ENCODE measurements around the gene BCL6B.

BCL6B gene

GRCh38 chr17:7042501-7043181, 19.8 kb downstream of the BCL6B start:
- no peak for TF ChIP-seq CTCF (IDR thresholded peaks at IDR 0.05; ENCODE audit: control insufficient read depth, extremely low read depth, insufficient read depth)
- DNase-seq (ENCODE audit: low read depth) = no peak
- no peak overlapping the region for H3K4me3 ChIP-seq (ENCODE audit: low read depth, low read length)

- no peak for TF ChIP-seq CTCF (IDR thresholded peaks at IDR 0.05; ENCODE audit: control insufficient read depth, extremely low read depth, insufficient read depth)
- H3K4me3 ChIP-seq (ENCODE audit: low read depth, low read length) = no peak overlapping the region
- no peak for DNase-seq (ENCODE audit: low read depth)
These were observed 20.3 kb downstream of the BCL6B start for GRCh38 chr17:7043182-7043496.

- no peak within 1 kb of the TSS for H3K4me3 ChIP-seq (ENCODE audit: low read depth, low read length)
- TF ChIP-seq CTCF (IDR thresholded peaks at IDR 0.05; ENCODE audit: control insufficient read depth, extremely low read depth, insufficient read depth) = no peak
- DNase-seq (ENCODE audit: low read depth) = no peak
These were observed 20.8 kb downstream of the BCL6B start, which contains the start of gene SLC16A11 for GRCh38 chr17:7043497-7044198. Gene SLC16A11, minus strand, starts transcription at chr17:7044092. Its CDS starts 579 bp downstream, at chr17:7043513.

GRCh38 chr17:7045492-7046126, 22.8 kb downstream of the BCL6B start:
- H3K4me3 ChIP-seq (ENCODE audit: low read depth, low read length) = peak overlapping the region; percentile 54
- DNase-seq (ENCODE audit: low read depth) = peak; percentile 73
- peak; percentile 83 for TF ChIP-seq CTCF (IDR thresholded peaks at IDR 0.05; ENCODE audit: control insufficient read depth, extremely low read depth, insufficient read depth)

GRCh38 chr17:7046127-7046724, 23.4 kb downstream of the BCL6B start:
- TF ChIP-seq CTCF (IDR thresholded peaks at IDR 0.05; ENCODE audit: control insufficient read depth, extremely low read depth, insufficient read depth) = no peak
- H3K4me3 ChIP-seq (ENCODE audit: low read depth, low read length) = peak overlapping the region; percentile 54
- peak; percentile 92 for DNase-seq (ENCODE audit: low read depth)

GRCh38 chr17:7046725-7047397, 24.0 kb downstream of the BCL6B start:
- DNase-seq (ENCODE audit: low read depth) = peak; percentile 61
- peak overlapping the region; percentile 54 for H3K4me3 ChIP-seq (ENCODE audit: low read depth, low read length)

GRCh38 chr17:7047566-7047965, 24.7 kb downstream of the BCL6B start:
- TF ChIP-seq CTCF (IDR thresholded peaks at IDR 0.05; ENCODE audit: control insufficient read depth, extremely low read depth, insufficient read depth) = no peak
- peak overlapping the region; percentile 54 for H3K4me3 ChIP-seq (ENCODE audit: low read depth, low read length)
- no peak for DNase-seq (ENCODE audit: low read depth)
